ENCODE data around the gene HTR5A. TPM values are rescaled to one million over a fixed set of nuclear protein-coding genes. Genes with fewer than 3 reads are reported as not detected.

Gene HTR5A
- total and polyA plus RNA-seq, 2 experiments from 2014 or later, result not detected

GRCh38 chr7:155043756-155044155 lies 26.4 kb upstream of the HTR5A start:
- no peak for ATAC-seq
- no peaks in the 10 kb centered on the region for H4K20me1 ChIP-seq (replicated peaks; ENCODE audit: insufficient read depth)
- no peaks in the 10 kb centered on the region for H3F3A ChIP-seq (replicated peaks; ENCODE audit: low read depth)

GRCh38 chr7:155048006-155048405 lies 22.1 kb upstream of the HTR5A start:
- Histone ChIP-seq H3K27me3 (ENCODE audit: insufficient read depth) (no peaks in the 10 kb centered on the region), H3K79me2 (replicated peaks; ENCODE audit: insufficient read depth) (no peaks in the 10 kb centered on the region), H3K9me2 (ENCODE audit: insufficient read depth) (peaks cover 4% of the 10 kb centered on the region; the same call in 1 of the 2 replicates), H3K4me2 (no peak overlapping the region), H4K20me1 (replicated peaks; ENCODE audit: insufficient read depth) (no peaks in the 10 kb centered on the region), H3K4me3 (no peak overlapping the region), H2AFZ (no peak overlapping the region), H3K27ac (ENCODE audit: low read depth) (no peak overlapping the region), H3K36me3 (ENCODE audit: insufficient read depth) (no peaks in the 10 kb centered on the region), H3K4me1 (ENCODE audit: insufficient read depth) (0 out of 2 replicates have a peak, but pooled peaks cover 10% of the 10 kb centered on the region), H3F3A (replicated peaks; ENCODE audit: low read depth) (no peaks in the 10 kb centered on the region)
- Mint-ChIP-seq H3K36me3 (ENCODE audit: low read depth) (no peaks in the 10 kb centered on the region), H3K4me3 (no peak overlapping the region), H3K9me3 (no peaks in the 10 kb centered on the region), H3K27me3 (ENCODE audit: insufficient read depth, low read depth, poor library complexity) (no peaks in the 10 kb centered on the region), H3K4me1 (peaks cover 11% of the 10 kb centered on the region), H3K27ac (no peak overlapping the region)
- no peak for DNase-seq (ENCODE audit: low spot score)
- no peak for ATAC-seq
- TF ChIP-seq ZNF114 (CRISPR knock-in tag; IDR thresholded peaks at IDR 0.05) (no peak), EZH2phosphoT487 (IDR thresholded peaks at IDR 0.05; ENCODE audit: unreplicated experiment) (no peak), ZNF331 (CRISPR knock-in tag; IDR thresholded peaks at IDR 0.05; ENCODE audit: low read depth) (no peak), NANOG (IDR thresholded peaks at IDR 0.05; ENCODE audit: borderline replicate concordance) (no peak), REST (IDR thresholded peaks at IDR 0.05; ENCODE audit: unreplicated experiment) (no peak), JUNB (IDR thresholded peaks at IDR 0.05; ENCODE audit: unreplicated experiment) (no peak), CTCF (conservative IDR thresholded peaks at IDR 0.05; ENCODE audit: low read depth in 2 of 2) (no peak), CREB1 (CRISPR knock-in tag; IDR thresholded peaks at IDR 0.05; ENCODE audit: low read depth) (no peak)

More at GRCh38 chr7:155043756-155044155, 26.4 kb upstream of the HTR5A start:
- H3K79me2 ChIP-seq (replicated peaks; ENCODE audit: insufficient read depth), result no peaks in the 10 kb centered on the region
- Mint-ChIP-seq H3K36me3 (ENCODE audit: low read depth) (no peaks in the 10 kb centered on the region), H3K27me3 (ENCODE audit: insufficient read depth, low read depth, poor library complexity) (no peaks in the 10 kb centered on the region), H3K9me3 (no peaks in the 10 kb centered on the region; the same call in 2 of the 3 replicates), H3K4me3 (no peak overlapping the region), H3K27ac (no peak overlapping the region), H3K4me1 (peaks cover 11% of the 10 kb centered on the region)
- peak; percentile 35 for DNase-seq (ENCODE audit: low spot score)
- H3K4me3 ChIP-seq, result no peak overlapping the region
- no peaks in the 10 kb centered on the region for H3K27me3 ChIP-seq (ENCODE audit: insufficient read depth)
- H3K9me2 ChIP-seq (ENCODE audit: insufficient read depth), result peaks cover 4% of the 10 kb centered on the region
- H2AFZ ChIP-seq, result peak overlapping the region; percentile 66
- no peak overlapping the region for H3K4me2 ChIP-seq
- TF ChIP-seq REST (IDR thresholded peaks at IDR 0.05; ENCODE audit: unreplicated experiment), result no peak
- TF ChIP-seq ETS1 (IDR thresholded peaks at IDR 0.05), result no peak
- H3K36me3 ChIP-seq (ENCODE audit: insufficient read depth), result no peaks in the 10 kb centered on the region
- H3K27ac ChIP-seq (ENCODE audit: low read depth), result no peak overlapping the region
- 0 out of 2 replicates have a peak, but pooled peaks cover 10% of the 10 kb centered on the region for H3K4me1 ChIP-seq (ENCODE audit: insufficient read depth)

All from GM23338 (cell line).